Sigmoid colon (tissue), 7 donors: Measurements from ENCODE around the gene CLSTN2. TPM values are rescaled to one million over a fixed set of nuclear protein-coding genes. Genes with fewer than 3 reads are reported as not detected.
A peak's percentile ranks its signal among the peaks of the same experiment; 100 is the strongest.

Experiments
- DNase-seq: peaks from one replicate; pipeline ENCODE4 v3.0.0-alpha.2; 2019
- H3K27ac ChIP-seq, 4 donors: fragments of 200-600 bp; sonication (generic); one replicate each; pipeline ENCODE4 v1.5.1; 2016 to 2019; ENCODE audit warnings: mild to moderate bottlenecking in 1 of 4
- H3K27me3 ChIP-seq, 3 donors: fragments of 200-600 bp; sonication (generic); one replicate each; pipeline ENCODE4 v1.5.1; 2019; ENCODE audit warnings: mild to moderate bottlenecking in 1 of 3
- H3K36me3 ChIP-seq, 4 donors: fragments of 200-600 bp; sonication (generic); one replicate each; pipeline ENCODE4 v1.5.1; 2016 to 2019
- H3K4me1 ChIP-seq, 4 donors: fragments of 200-600 bp; sonication (generic); one replicate each; pipeline ENCODE4 v1.5.1; 2017 to 2019
- H3K4me3 ChIP-seq, 4 donors: fragments of 200-600 bp; sonication (generic); one replicate each; pipeline ENCODE4 v1.5.1; 2017 to 2019; ENCODE audit warnings: mild to moderate bottlenecking in 2 of 4, moderate library complexity in 1 of 4
- H3K9me3 ChIP-seq, 4 donors: fragments of 200-600 bp in 3 of 4; sonication (generic) in 3 of 4; one replicate each; pipeline versions ENCODE4 v1.5.1 to v1.6.1; 2013 to 2019
- EP300 ChIP-seq, 4 donors: sonication (generic); formaldehyde crosslinking; IDR thresholded peaks; one replicate each; pipeline ENCODE4 v1.6.1; 2017; ENCODE audit warnings: antibody characterized with exemption in 4 of 4
- POLR2A ChIP-seq, 2 donors: fragments of 450-650 bp; IDR thresholded peaks; one replicate each; pipeline ENCODE4 v1.6.1; 2016; ENCODE audit warnings: antibody characterized with exemption in 2 of 2, mild to moderate bottlenecking in 2 of 2, moderate library complexity in 2 of 2
- POLR2AphosphoS5 ChIP-seq, 4 donors: sonication (generic); formaldehyde crosslinking; IDR thresholded peaks; one replicate each; pipeline ENCODE4 v1.6.1; 2017; ENCODE audit warnings: antibody characterized with exemption in 4 of 4
- WGBS, 2 donors: extraction: QIAGEN DNeasy Blood & Tissue Kit; methylation state at CpG; one replicate each; pipeline ENCODE4 v1.1.7; 2013; 5-methylcytosine and 5-hydroxymethylcytosine counted together
- intact Hi-C: fragments of 100-400 bp; cut with DNase I; formaldehyde crosslinking; loops from one replicate; pipeline ENCODE4 v1.15.1; 2023
- polyA plus RNA-seq, 3 donors: library from polyadenylated mRNA; stranded (reverse); fragments of 200-250 nt; gene quantifications; one replicate each; pipeline ENCODE4 v1.2.3, GENCODE V29; 2013
- total RNA-seq, 4 donors: library from RNA; depleted of rRNA; stranded (reverse); fragments of >200 nt; gene quantifications; one replicate each; pipeline ENCODE4 v1.1.0, GENCODE V29; 2016
- TF ChIP-seq, protein P1 (sequence below), 4 experiments: fragments of 450-650 bp in 3 of 4; fragments of 200-600 bp in 1 of 4; IDR thresholded peaks; one replicate each; pipeline ENCODE4 v1.5.1; 2016 to 2019; ENCODE audit warnings: antibody characterized with exemption in 4 of 4, mild to moderate bottlenecking in 3 of 4, moderate library complexity in 2 of 4
- donor health status: healthy with polysubstance abuse.
- donor health status: Bipolar disorder and iron deficiency.
- donor health status: healthy.

CLSTN2 gene
- total and polyA plus RNA-seq, 7 donors: 0.23 to 8.3 (median 2.7) TPM

DNA sequence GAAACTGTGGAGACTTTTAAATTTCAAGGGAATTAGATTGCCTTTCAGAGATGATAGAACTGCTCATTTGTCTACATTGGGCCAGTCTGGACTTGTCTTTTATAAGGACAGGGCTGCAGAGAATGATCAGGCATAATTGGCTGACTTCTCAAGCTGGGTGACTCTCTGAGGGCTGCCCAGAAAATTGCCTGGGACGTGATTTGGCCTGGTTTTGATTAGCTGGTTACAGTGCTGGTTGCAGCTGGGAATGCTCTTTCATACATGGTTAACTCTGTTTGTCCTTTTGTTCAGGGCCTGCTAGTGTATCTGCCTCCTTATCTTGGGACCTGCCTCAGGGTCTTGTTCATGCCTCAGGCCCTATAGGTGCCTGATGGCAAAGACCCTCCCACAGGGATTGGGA is 245.6 kb downstream of the CLSTN2 start:
- peaks cover 0 to 10% (median 3%) of the 10 kb centered on the region in 4 donors for H3K4me1 ChIP-seq
- no peak for TF ChIP-seq POLR2A (IDR thresholded peaks at IDR 0.05)
- no peak for TF ChIP-seq EP300 (IDR thresholded peaks at IDR 0.05)
- no peak for TF ChIP-seq POLR2AphosphoS5 (IDR thresholded peaks at IDR 0.05)
- TF ChIP-seq, protein P1, sequence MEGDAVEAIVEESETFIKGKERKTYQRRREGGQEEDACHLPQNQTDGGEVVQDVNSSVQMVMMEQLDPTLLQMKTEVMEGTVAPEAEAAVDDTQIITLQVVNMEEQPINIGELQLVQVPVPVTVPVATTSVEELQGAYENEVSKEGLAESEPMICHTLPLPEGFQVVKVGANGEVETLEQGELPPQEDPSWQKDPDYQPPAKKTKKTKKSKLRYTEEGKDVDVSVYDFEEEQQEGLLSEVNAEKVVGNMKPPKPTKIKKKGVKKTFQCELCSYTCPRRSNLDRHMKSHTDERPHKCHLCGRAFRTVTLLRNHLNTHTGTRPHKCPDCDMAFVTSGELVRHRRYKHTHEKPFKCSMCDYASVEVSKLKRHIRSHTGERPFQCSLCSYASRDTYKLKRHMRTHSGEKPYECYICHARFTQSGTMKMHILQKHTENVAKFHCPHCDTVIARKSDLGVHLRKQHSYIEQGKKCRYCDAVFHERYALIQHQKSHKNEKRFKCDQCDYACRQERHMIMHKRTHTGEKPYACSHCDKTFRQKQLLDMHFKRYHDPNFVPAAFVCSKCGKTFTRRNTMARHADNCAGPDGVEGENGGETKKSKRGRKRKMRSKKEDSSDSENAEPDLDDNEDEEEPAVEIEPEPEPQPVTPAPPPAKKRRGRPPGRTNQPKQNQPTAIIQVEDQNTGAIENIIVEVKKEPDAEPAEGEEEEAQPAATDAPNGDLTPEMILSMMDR (IDR thresholded peaks at IDR 0.05): no peak
- H3K27ac ChIP-seq: no peak overlapping the region
- DNase-seq: no peak
- WGBS, 2 donors: 67 to 74% methylated on average over 1 of the region's 1 CpG
- H3K9me3 ChIP-seq: no peaks in the 10 kb centered on the region
- no peaks in the 10 kb centered on the region for H3K27me3 ChIP-seq
- intact Hi-C loops: no loop called here
- H3K4me3 ChIP-seq: no peak overlapping the region
- H3K36me3 ChIP-seq: no peaks in the 10 kb centered on the region

DNA sequence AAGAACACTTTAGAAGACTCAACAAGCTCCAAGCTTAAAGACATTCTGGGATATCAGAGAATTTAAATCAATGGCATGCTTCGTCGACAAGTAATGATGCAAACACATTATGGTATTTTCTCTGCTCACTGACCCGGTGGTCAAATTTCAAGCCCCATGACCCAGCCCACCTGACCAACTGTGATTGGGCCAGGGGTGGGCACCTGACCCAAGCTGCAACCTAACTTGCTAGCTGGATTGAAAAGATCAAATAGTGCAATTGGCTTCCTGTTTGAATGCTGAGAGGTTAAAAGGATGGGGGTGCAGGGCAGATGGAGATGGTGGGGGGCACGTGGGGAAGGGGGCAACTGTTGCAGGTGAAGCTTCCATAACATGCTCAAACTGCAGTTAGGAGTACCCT is 250.4 kb downstream of the CLSTN2 start:
- no peak for DNase-seq
- TF ChIP-seq POLR2A (IDR thresholded peaks at IDR 0.05) (no peak), EP300 (IDR thresholded peaks at IDR 0.05) (no peak), POLR2AphosphoS5 (IDR thresholded peaks at IDR 0.05) (no peak)
- TF ChIP-seq, protein P1 (IDR thresholded peaks at IDR 0.05): no peak
- Histone ChIP-seq H3K27ac (no peak overlapping the region), H3K36me3 (no peaks in the 10 kb centered on the region), H3K4me1 (peaks cover 0 to 36% (median 23%) of the 10 kb centered on the region in 4 donors), H3K9me3 (no peaks in the 10 kb centered on the region), H3K27me3 (no peaks in the 10 kb centered on the region), H3K4me3 (no peak overlapping the region)
- intact Hi-C loops: no loop called here
- 69 to 84% methylated on average over 4 of the region's 4 CpGs for WGBS, 2 donors

DNA sequence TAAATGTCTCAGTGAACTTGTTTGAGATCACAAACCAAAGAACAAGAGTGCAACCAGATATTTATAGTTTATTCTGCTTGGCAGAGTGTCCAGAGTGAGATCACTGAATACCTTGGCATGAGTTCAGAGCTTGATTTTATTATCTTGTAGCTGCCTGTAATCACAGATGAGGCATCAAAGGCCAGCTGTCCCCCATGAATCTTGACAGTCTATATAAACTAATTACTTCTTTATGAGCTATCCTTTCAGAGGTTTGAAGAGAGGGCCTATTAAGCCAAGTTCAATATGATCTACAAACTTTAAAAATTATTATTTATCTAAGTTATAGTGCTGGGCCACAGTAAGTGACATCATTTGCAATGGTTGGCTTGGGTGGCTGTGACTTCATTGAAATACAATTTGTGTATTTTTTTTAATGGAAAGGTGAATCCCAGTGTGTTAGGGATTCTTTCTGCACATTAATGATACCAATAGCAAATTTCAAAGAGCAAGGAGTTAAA is 251.5 kb downstream of the CLSTN2 start:
- Histone ChIP-seq H3K9me3 (no peaks in the 10 kb centered on the region), H3K4me3 (no peak overlapping the region), H3K27me3 (no peaks in the 10 kb centered on the region), H3K4me1 (peaks cover 0 to 36% (median 23%) of the 10 kb centered on the region in 4 donors), H3K27ac (peak overlapping the region in 2 of 4 donors; percentile 58 to 60), H3K36me3 (no peaks in the 10 kb centered on the region)
- peak in 3 of 4 donors; percentile 35 to 67 (median 63) for TF ChIP-seq POLR2AphosphoS5 (IDR thresholded peaks at IDR 0.05)
- peak in 1 of 4 donors; percentile 36 for TF ChIP-seq EP300 (IDR thresholded peaks at IDR 0.05)
- TF ChIP-seq POLR2A (IDR thresholded peaks at IDR 0.05): no peak
- TF ChIP-seq, protein P1 (IDR thresholded peaks at IDR 0.05): no peak
- intact Hi-C loops: no loop called here
- no peak for DNase-seq

DNA sequence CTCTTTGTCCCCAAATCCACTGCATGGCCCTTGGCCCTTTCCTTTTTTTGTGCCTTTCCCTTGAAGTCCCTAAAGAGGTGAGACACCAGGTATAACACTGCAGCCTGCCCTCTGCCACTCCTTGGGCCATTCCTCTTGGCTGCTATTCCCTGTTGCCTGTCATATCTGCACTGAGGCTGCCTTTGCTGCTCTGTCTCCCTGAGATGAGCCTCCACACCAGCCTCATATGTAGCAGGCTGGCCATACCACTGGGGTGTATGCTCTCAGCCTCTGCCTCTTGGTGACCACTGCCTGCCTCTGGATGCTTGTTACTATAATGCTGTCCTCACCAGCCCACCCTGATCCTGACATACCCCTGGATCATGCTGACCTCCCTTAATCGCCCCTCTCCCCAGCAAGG is 252.0 kb downstream of the CLSTN2 start:
- no peak overlapping the region for H3K4me3 ChIP-seq
- intact Hi-C loops: no loop called here

More for the DNA sequence above, 252.0 kb downstream of the CLSTN2 start:
- Histone ChIP-seq H3K27me3 (no peaks in the 10 kb centered on the region), H3K27ac (peak overlapping the region in 2 of 4 donors; percentile 58 to 60), H3K4me1 (peaks cover 0 to 36% (median 23%) of the 10 kb centered on the region in 4 donors), H3K36me3 (no peaks in the 10 kb centered on the region), H3K9me3 (no peaks in the 10 kb centered on the region)
- 85 to 98% methylated on average over 1 of the region's 1 CpG for WGBS, 2 donors
- DNase-seq: no peak
- TF ChIP-seq EP300 (IDR thresholded peaks at IDR 0.05): no peak
- no peak for TF ChIP-seq POLR2AphosphoS5 (IDR thresholded peaks at IDR 0.05)
- no peak for TF ChIP-seq POLR2A (IDR thresholded peaks at IDR 0.05)
- TF ChIP-seq, protein P1 (IDR thresholded peaks at IDR 0.05): no peak
